ENCODE data around the gene SLC44A3. TPM values are rescaled to one million over a fixed set of nuclear protein-coding genes. Genes with fewer than 3 reads are reported as not detected.

SLC44A3 gene
- polyA plus RNA-seq, 1 of the 3 experiments (the other 2 are of a cell fraction), result 2.6 TPM

GRCh38 chr1:94884106-94884505, 63.9 kb downstream of the SLC44A3 start:
- H3K4me3 ChIP-seq (ENCODE audit: low read depth in 2 of 2, low read length in 1 of 2), result no peak overlapping the region
- CTCF ChIA-PET, result interaction anchor here (1.3 kb wide), 1 partner anchor 159 kb away, joined by 3 read pairs; no protein-coding TSS in a partner anchor
- 35% methylated on average over 6 of the region's 6 CpGs for WGBS (ENCODE audit: low lambda C conversion rate)

GRCh38 chr1:94884507-94884906, 64.3 kb downstream of the SLC44A3 start:
- 0 out of 2 replicates have a peak overlapping the region, but pooled peaks have one; percentile 26 for H3K4me2 ChIP-seq
- H2AFZ ChIP-seq (ENCODE audit: low read depth), result peak overlapping the region; percentile 78; the same call in 1 of the 2 replicates
- 73% methylated on average over 6 of the region's 6 CpGs for WGBS (ENCODE audit: low lambda C conversion rate)
- H3K9me2 ChIP-seq, result no peaks in the 10 kb centered on the region
- no peaks in the 10 kb centered on the region for H3K79me2 ChIP-seq (ENCODE audit: insufficient read depth)
- no peaks in the 10 kb centered on the region for H3K36me3 ChIP-seq (replicated peaks in 1 of 2; ENCODE audit: control insufficient read depth in 1 of 2, insufficient read depth in 2 of 2, low read length in 1 of 2)
- H3K4me1 ChIP-seq (ENCODE audit: control insufficient read depth in 1 of 2, insufficient read depth in 2 of 2, low read depth in 1 of 2, low read length in 1 of 2), result peaks cover 4 to 10% of the 10 kb centered on the region in 2 experiments; a peak in 2 of 4 replicates
- peak overlapping the region; percentile 80 to 96 for H3K27ac ChIP-seq (ENCODE audit: low read depth in 2 of 2, low read length in 1 of 2)
- H4K20me1 ChIP-seq (ENCODE audit: insufficient read depth), result no peaks in the 10 kb centered on the region
- peak overlapping the region; percentile 47; the same call in 1 of the 2 replicates for H3K9ac ChIP-seq
- H3K9me3 ChIP-seq, result no peaks in the 10 kb centered on the region
- DNase-seq, result no peak
- ChIA-PET POLR2A (interaction anchor here (1.5 kb wide), 1 partner anchor 11 kb away, joined by 3 read pairs; no protein-coding TSS in a partner anchor), CTCF (interaction anchor here (1.1 to 1.3 kb wide), 2 partner anchors 157 to 159 kb away, joined by 3 read pairs; no protein-coding TSS in a partner anchor)
- H3F3A ChIP-seq (replicated peaks; ENCODE audit: insufficient read depth), result peaks cover 13% of the 10 kb centered on the region
- H3K4me3 ChIP-seq (ENCODE audit: low read depth in 2 of 2, low read length in 1 of 2), result no peak overlapping the region
- no peaks in the 10 kb centered on the region for H3K27me3 ChIP-seq (ENCODE audit: insufficient read depth)
- no peak for TF ChIP-seq TCF12 (IDR thresholded peaks at IDR 0.05)
- no peak for TF ChIP-seq ELF1 (IDR thresholded peaks at IDR 0.05)
- TF ChIP-seq USF2 (IDR thresholded peaks at IDR 0.05; ENCODE audit: borderline replicate concordance, low read depth, low read length), result no peak
- no peak for TF ChIP-seq MAX (IDR thresholded peaks at IDR 0.05; ENCODE audit: low read depth)
- TF ChIP-seq NRF1 (IDR thresholded peaks at IDR 0.05; ENCODE audit: low read depth, low read length), result no peak
- no peak for TF ChIP-seq FOXJ3 (CRISPR knock-in tag; IDR thresholded peaks at IDR 0.05)
- no peak for TF ChIP-seq CTCF (IDR thresholded peaks at IDR 0.05)
- no peak for TF ChIP-seq FOXM1 (IDR thresholded peaks at IDR 0.05; ENCODE audit: low read depth)
- TF ChIP-seq NFIC (IDR thresholded peaks at IDR 0.05; ENCODE audit: borderline replicate concordance), result no peak
- TF ChIP-seq YY1 (IDR thresholded peaks at IDR 0.05; ENCODE audit: low read depth), result no peak
- no peak for TF ChIP-seq TAF1 (IDR thresholded peaks at IDR 0.05; ENCODE audit: borderline replicate concordance, low read depth, low read length)
- no peak for TF ChIP-seq GATA2 (CRISPR knock-in tag; IDR thresholded peaks at IDR 0.05)
- no peak for TF ChIP-seq EP300 (IDR thresholded peaks at IDR 0.05; ENCODE audit: borderline replicate concordance in 1 of 2, low read depth in 1 of 2, low read length in 1 of 2)
- TF ChIP-seq MEF2A (IDR thresholded peaks at IDR 0.05; ENCODE audit: borderline replicate concordance, low read depth), result no peak
- no peak for TF ChIP-seq PBX3 (IDR thresholded peaks at IDR 0.05)
- no peak for TF ChIP-seq JUND (IDR thresholded peaks at IDR 0.05)

More at GRCh38 chr1:94884106-94884505, 63.9 kb downstream of the SLC44A3 start:
- peak overlapping the region; percentile 54; the same call in 1 of the 2 replicates for H3K4me2 ChIP-seq
- H3K27me3 ChIP-seq (ENCODE audit: insufficient read depth), result no peaks in the 10 kb centered on the region
- peaks cover 13% of the 10 kb centered on the region for H3F3A ChIP-seq (replicated peaks; ENCODE audit: insufficient read depth)
- TF ChIP-seq RCOR1 (IDR thresholded peaks at IDR 0.05; ENCODE audit: low read length) (peak; percentile 54; the same call in 1 of the 2 replicates), ELF1 (IDR thresholded peaks at IDR 0.05) (no peak), POLR2AphosphoS5 (IDR thresholded peaks at IDR 0.05; ENCODE audit: low read depth, low read length) (peak; percentile 73), MAX (IDR thresholded peaks at IDR 0.05; ENCODE audit: low read depth) (peak; percentile 44; the same call in 1 of the 2 replicates), TEAD4 (IDR thresholded peaks at IDR 0.05; ENCODE audit: borderline replicate concordance, insufficient read depth) (no peak), SMC3 (IDR thresholded peaks at IDR 0.05; ENCODE audit: low read depth, low read length) (no peak; the same call in 1 of the 2 replicates), PBX3 (IDR thresholded peaks at IDR 0.05) (no peak), MXI1 (IDR thresholded peaks at IDR 0.05; ENCODE audit: low read depth, low read length) (0 out of 2 replicates have a peak, but pooled peaks have one; percentile 27), TCF12 (IDR thresholded peaks at IDR 0.05) (peak; percentile 88), EP300 (IDR thresholded peaks at IDR 0.05; ENCODE audit: borderline replicate concordance in 1 of 2, low read depth in 1 of 2, low read length in 1 of 2) (peak in 1 of 2 experiments; percentile 56; a peak in 1 of 4 replicates), GATA2 (CRISPR knock-in tag; IDR thresholded peaks at IDR 0.05) (peak; percentile 15; the same call in 1 of the 2 replicates)
- no peaks in the 10 kb centered on the region for H3K9me2 ChIP-seq
- no peaks in the 10 kb centered on the region for H3K9me3 ChIP-seq
- no peaks in the 10 kb centered on the region for H3K79me2 ChIP-seq (ENCODE audit: insufficient read depth)
- DNase-seq, result peak; percentile 71
- H3K4me1 ChIP-seq (ENCODE audit: control insufficient read depth in 1 of 2, insufficient read depth in 2 of 2, low read depth in 1 of 2, low read length in 1 of 2), result peaks cover 4 to 10% of the 10 kb centered on the region in 2 experiments; a peak in 2 of 4 replicates
- H3K36me3 ChIP-seq (replicated peaks in 1 of 2; ENCODE audit: control insufficient read depth in 1 of 2, insufficient read depth in 2 of 2, low read length in 1 of 2), result no peaks in the 10 kb centered on the region
- H2AFZ ChIP-seq (ENCODE audit: low read depth), result peak overlapping the region; percentile 78
- POLR2A ChIA-PET, result interaction anchor here (0.6 to 1.5 kb wide), 2 partner anchors 10 to 44 kb away, joined by 3 read pairs; no protein-coding TSS in a partner anchor
- H4K20me1 ChIP-seq (ENCODE audit: insufficient read depth), result no peaks in the 10 kb centered on the region
- H3K27ac ChIP-seq (ENCODE audit: low read depth in 2 of 2, low read length in 1 of 2), result peak overlapping the region; percentile 80 to 96
- peak overlapping the region; percentile 47; the same call in 1 of the 2 replicates for H3K9ac ChIP-seq

Data from SK-N-SH (cell line).